Measurements from ENCODE around the gene ILF2.
A peak's percentile ranks its signal among the peaks of the same experiment; 100 is the strongest.

The ILF2 gene

DNA sequence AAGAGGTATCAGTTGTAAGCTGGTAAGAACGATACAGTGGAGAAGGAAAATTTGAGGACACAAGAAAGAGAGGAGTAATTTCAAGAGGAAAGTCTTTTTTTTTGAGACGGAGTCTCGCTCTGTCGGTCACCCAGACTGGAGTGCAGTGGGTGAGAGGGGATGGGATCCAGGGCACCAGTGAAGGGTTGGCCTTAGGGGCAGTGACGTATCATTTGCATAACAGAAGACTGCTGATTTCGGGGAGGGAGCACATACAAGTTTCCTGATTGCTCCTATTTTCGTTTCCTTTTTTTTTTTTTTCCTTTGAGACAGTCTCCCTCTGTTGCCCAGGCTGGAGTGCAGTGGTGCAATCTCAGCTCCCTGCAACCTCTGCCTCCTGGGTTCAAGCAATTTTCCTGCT, 47.7 kb downstream of the ILF2 start:
- peaks cover 0 to 49% of the 10 kb centered on the region in 2 experiments; a peak in 2 of 3 replicates for H3K36me3 ChIP-seq (ENCODE audit: control insufficient read depth in 2 of 2, insufficient read depth in 1 of 2, low read length in 2 of 2)
- 0 out of 2 replicates have a peak, but pooled peaks cover 3% of the 10 kb centered on the region for H3K4me1 ChIP-seq (ENCODE audit: control insufficient read depth, insufficient read depth, low read length)
- no peak overlapping the region for H3K4me3 ChIP-seq (ENCODE audit: low read depth, low read length)
- TF ChIP-seq ZNF677 (tag by site-specific recombination; IDR thresholded peaks at IDR 0.05) = no peak
- TF ChIP-seq ZNF621 (tag by site-specific recombination; IDR thresholded peaks at IDR 0.05) = no peak
- no peak for TF ChIP-seq ATF2 (tag by site-specific recombination; IDR thresholded peaks at IDR 0.05; ENCODE audit: low read depth)
- TF ChIP-seq HOXA7 (CRISPR knock-in tag; IDR thresholded peaks at IDR 0.05; ENCODE audit: borderline replicate concordance) = no peak
- no peak for TF ChIP-seq ZBTB49 (tag by site-specific recombination; IDR thresholded peaks at IDR 0.05; ENCODE audit: low read depth)
- ChIA-PET POLR2A (interaction anchor here (3.3 kb wide), 1 partner anchor 11 kb away, joined by 12 read pairs; the partner anchor contains the start of gene CHTOP), CTCF (interaction anchor here (1.6 to 7.4 kb wide), 2 partner anchors 9 to 112 kb away, joined by 4 to 54 read pairs; no protein-coding TSS in a partner anchor)
- H3K9me3 ChIP-seq (ENCODE audit: control insufficient read depth, insufficient read depth, low read depth, low read length) = no peaks in the 10 kb centered on the region
- H3K27ac ChIP-seq (ENCODE audit: extremely low read depth, low read depth, low read length) = no peak overlapping the region

DNA sequence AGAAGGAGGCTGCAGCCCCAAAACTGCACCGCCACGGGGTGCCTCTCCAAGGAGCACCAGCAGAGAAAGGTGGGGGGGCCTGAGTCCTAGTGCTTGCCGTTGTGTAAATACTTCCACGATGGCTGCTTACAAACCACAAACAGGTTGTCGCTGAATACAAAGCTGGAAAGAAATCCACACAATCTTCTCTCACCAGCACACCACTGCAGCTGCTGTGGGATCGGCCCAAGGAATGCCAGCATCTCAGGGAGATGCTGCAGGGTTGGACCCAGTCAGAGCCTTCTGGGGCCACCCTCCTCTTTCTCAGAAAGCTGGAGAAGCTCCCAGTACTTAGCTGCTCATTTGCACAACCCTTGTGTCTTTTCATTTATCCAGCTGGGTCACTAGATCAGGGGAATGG, 51.6 kb downstream of the ILF2 start:
- peaks cover 0 to 38% of the 10 kb centered on the region in 2 experiments; a peak in 2 of 3 replicates for H3K36me3 ChIP-seq (ENCODE audit: control insufficient read depth in 2 of 2, insufficient read depth in 1 of 2, low read length in 2 of 2)
- ChIA-PET CTCF (interaction anchor here (2.4 kb wide), 1 partner anchor 9 kb away, joined by 18 read pairs; the partner anchor contains the start of genes S100A1 and S100A13), POLR2A (interaction anchor here (1.0 to 3.7 kb wide), 3 partner anchors 8 to 41 kb away, joined by 3 to 17 read pairs (median 15); partner anchors contain the start of genes CHTOP and S100A13)
- no peaks in the 10 kb centered on the region for H3K4me1 ChIP-seq (ENCODE audit: control insufficient read depth, insufficient read depth, low read length)
- no peaks in the 10 kb centered on the region for H3K9me3 ChIP-seq (ENCODE audit: control insufficient read depth, insufficient read depth, low read depth, low read length)
- H3K4me3 ChIP-seq (ENCODE audit: low read depth, low read length) = no peak overlapping the region
- no peak for TF ChIP-seq ZFHX2 (tag by site-specific recombination; conservative IDR thresholded peaks at IDR 0.05)
- no peak overlapping the region for H3K27ac ChIP-seq (ENCODE audit: extremely low read depth, low read depth, low read length)

DNA sequence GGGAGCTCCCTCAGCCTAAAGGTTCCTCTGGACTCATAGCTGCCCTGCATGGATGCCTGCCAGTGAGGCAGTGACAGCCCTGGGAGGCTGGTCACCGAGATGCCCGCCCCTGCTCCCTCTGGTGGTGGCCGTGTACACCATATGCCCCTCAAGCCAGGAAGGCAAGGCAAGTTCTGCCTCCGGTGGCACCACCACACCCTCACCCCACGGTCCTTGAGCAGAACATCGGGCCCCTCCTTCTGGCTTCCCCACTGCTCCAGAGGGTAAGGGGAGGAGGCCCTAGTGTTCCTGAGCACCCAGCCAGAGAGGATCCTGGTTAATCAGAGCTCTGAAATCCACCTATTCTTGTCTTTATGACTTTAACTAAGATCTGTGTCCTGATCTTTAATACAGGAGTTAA, 53.1 kb downstream of the ILF2 start:
- no peak overlapping the region for H3K4me3 ChIP-seq (ENCODE audit: low read depth, low read length)
- no peaks in the 10 kb centered on the region for H3K9me3 ChIP-seq (ENCODE audit: control insufficient read depth, insufficient read depth, low read depth, low read length)
- no peak overlapping the region for H3K27ac ChIP-seq (ENCODE audit: extremely low read depth, low read depth, low read length)
- ChIA-PET POLR2A (interaction anchor here (2.3 to 3.7 kb wide), 2 partner anchors 9 to 17 kb away, joined by 15 to 17 read pairs; partner anchors contain the start of genes CHTOP and S100A13), CTCF (interaction anchor here (2.4 kb wide), 1 partner anchor 10 kb away, joined by 18 read pairs; the partner anchor contains the start of genes S100A1 and S100A13)
- H3K36me3 ChIP-seq (ENCODE audit: control insufficient read depth in 2 of 2, insufficient read depth in 1 of 2, low read length in 2 of 2) = peaks cover 0 to 28% of the 10 kb centered on the region in 2 experiments; a peak in 2 of 3 replicates
- H3K4me1 ChIP-seq (ENCODE audit: control insufficient read depth, insufficient read depth, low read length) = no peaks in the 10 kb centered on the region
- TF ChIP-seq ZNF335 (tag by site-specific recombination; conservative IDR thresholded peaks at IDR 0.05) (0 out of 2 replicates have a peak, but pooled peaks have one; percentile 29), KLF7 (tag by site-specific recombination; IDR thresholded peaks at IDR 0.05; ENCODE audit: borderline replicate concordance) (no peak)

DNA sequence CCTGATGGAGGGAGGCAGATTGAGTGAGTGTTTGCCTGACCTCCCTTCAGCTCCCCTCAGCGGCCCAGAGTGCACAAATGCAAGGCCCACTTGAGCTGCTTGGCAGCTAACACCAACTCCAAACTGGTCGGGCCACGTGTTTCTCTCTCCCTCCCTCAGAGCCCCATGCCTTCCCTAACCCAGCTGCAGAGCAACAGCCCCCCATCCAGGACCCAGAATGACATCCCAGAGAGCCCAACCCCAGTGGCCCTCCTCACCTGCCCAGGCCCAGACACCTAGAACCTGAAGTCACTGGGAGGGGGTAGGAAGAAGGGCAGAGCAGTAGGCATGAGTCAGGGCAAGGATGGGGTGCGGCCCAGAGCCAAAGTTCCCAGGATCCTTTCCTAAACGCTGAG, 53.9 kb downstream of the ILF2 start:
- CTCF ChIA-PET = interaction anchor here (0.6 kb wide), 1 partner anchor 65 kb away, joined by 4 read pairs; no protein-coding TSS in a partner anchor
- H3K27ac ChIP-seq (ENCODE audit: extremely low read depth, low read depth, low read length) = no peak overlapping the region

More for the DNA sequence above, 53.9 kb downstream of the ILF2 start:
- Histone ChIP-seq H3K9me3 (ENCODE audit: control insufficient read depth, insufficient read depth, low read depth, low read length) (no peaks in the 10 kb centered on the region), H3K4me3 (ENCODE audit: low read depth, low read length) (no peak overlapping the region), H3K4me1 (ENCODE audit: control insufficient read depth, insufficient read depth, low read length) (no peaks in the 10 kb centered on the region), H3K36me3 (ENCODE audit: control insufficient read depth in 2 of 2, insufficient read depth in 1 of 2, low read length in 2 of 2) (peaks cover 0 to 21% of the 10 kb centered on the region in 2 experiments; a peak in 2 of 3 replicates)
- POLR2A ChIA-PET = interaction anchor here (3.0 kb wide), 1 partner anchor 10 kb away, joined by 21 read pairs; the partner anchor contains the start of gene S100A13
- peak; percentile 55 for TF ChIP-seq ZBTB17 (tag by site-specific recombination; IDR thresholded peaks at IDR 0.05)
- TF ChIP-seq MEIS1 (CRISPR knock-in tag; IDR thresholded peaks at IDR 0.05; ENCODE audit: borderline replicate concordance) = no peak
- TF ChIP-seq ZSCAN18 (tag by site-specific recombination; IDR thresholded peaks at IDR 0.05) = no peak
- TF ChIP-seq ZNF169 (tag by site-specific recombination; IDR thresholded peaks at IDR 0.05) = no peak
- TF ChIP-seq ZNF132 (tag by site-specific recombination; IDR thresholded peaks at IDR 0.05; ENCODE audit: borderline replicate concordance) = no peak
